Mesodermal cell (in vitro differentiated cells): Measurements from ENCODE around the gene FCRL3. TPM values are rescaled to one million over a fixed set of nuclear protein-coding genes. Genes with fewer than 3 reads are reported as not detected.
"Not testable (repeated sequence)": the region's sequence is repeated elsewhere in the genome, so short reads cannot be mapped to it uniquely, and the experiment has no call there.

Experiments used
- H3K27ac ChIP-seq: 2 replicates; pipeline ENCODE4 v1.7.0; 2013; ENCODE audit warnings: mild to moderate bottlenecking, low read depth, low read length, moderate library complexity; ENCODE audit not compliant: severe bottlenecking
- H3K36me3 ChIP-seq: 2 replicates; pipeline ENCODE4 v1.7.1; 2013; ENCODE audit warnings: mild to moderate bottlenecking, low read length, moderate library complexity; ENCODE audit not compliant: control insufficient read depth, insufficient read depth
- H3K4me1 ChIP-seq: one replicate; pipeline ENCODE4 v1.7.1; 2013; ENCODE audit warnings: mild to moderate bottlenecking, low read length; ENCODE audit not compliant: insufficient read depth, control insufficient read depth, poor library complexity, severe bottlenecking
- H3K4me3 ChIP-seq: 2 replicates; pipeline ENCODE4 v1.7.0; 2013; ENCODE audit warnings: low read length, control low read depth, mild to moderate bottlenecking; ENCODE audit not compliant: insufficient read depth, poor library complexity, severe bottlenecking; ENCODE audit errors: extremely low read depth
- H3K9me3 ChIP-seq: 2 replicates; pipeline ENCODE4 v1.7.1; 2013; ENCODE audit warnings: mild to moderate bottlenecking, low read length, moderate library complexity; ENCODE audit not compliant: control insufficient read depth
- WGBS, 2 experiments: methylation state at CpG; one replicate each; pipeline ENCODE4 v1.1.5; 2013; ENCODE audit warnings: missing lambda C conversion rate in 2 of 2; ENCODE audit not compliant: insufficient coverage in 2 of 2; 5-methylcytosine and 5-hydroxymethylcytosine counted together
- polyA plus RNA-seq, 2 experiments: library from polyadenylated mRNA; stranded (reverse); fragments of 50-300 nt; gene quantifications; one replicate each; pipeline ENCODE4 v1.2.3, GENCODE V29; 2013

Gene FCRL3
- polyA plus RNA-seq (2013, experiment 1 of 2), result not detected
- polyA plus RNA-seq (2013, experiment 2 of 2), result not detected

GRCh38 chr1:157700732-157701131, at the start of gene FCRL3:
TSS of gene FCRL3 (minus strand) at chr1:157700769. CDS start at chr1:157700489, 280 bp downstream.
- no peak within 1 kb of the TSS for H3K27ac ChIP-seq
- no peaks in the 10 kb centered on the region for H3K9me3 ChIP-seq
- 96 to 100% methylated on average over 3 to 4 of the region's 4 CpGs for WGBS, 2 experiments
- no peaks in the 10 kb centered on the region for H3K36me3 ChIP-seq
- no peaks in the 10 kb centered on the region for H3K4me1 ChIP-seq
- no peak within 1 kb of the TSS for H3K4me3 ChIP-seq

GRCh38 chr1:157748262-157748817, 47.8 kb upstream of the FCRL3 start:
- H3K36me3 ChIP-seq, result no peaks in the 10 kb centered on the region
- H3K4me3 ChIP-seq, result no peak overlapping the region
- H3K27ac ChIP-seq, result no peak overlapping the region
- H3K9me3 ChIP-seq, result no peaks in the 10 kb centered on the region
- WGBS, 2 experiments, result 82 to 96% methylated on average over 2 to 3 of the region's 3 CpGs
- H3K4me1 ChIP-seq, result no peaks in the 10 kb centered on the region

- Histone ChIP-seq H3K4me1 (peaks cover 4% of the 10 kb centered on the region), H3K27ac (no peak overlapping the region), H3K9me3 (no peaks in the 10 kb centered on the region), H3K36me3 (no peaks in the 10 kb centered on the region), H3K4me3 (no peak overlapping the region)
- WGBS, 2 experiments, result 66 to 69% methylated on average over 5 of the region's 5 CpGs
Observed at GRCh38 chr1:157739229-157739901, 38.8 kb upstream of the FCRL3 start.

GRCh38 chr1:157735991-157736390, 35.4 kb upstream of the FCRL3 start:
- H3K9me3 ChIP-seq, H3K27ac ChIP-seq, H3K4me3 ChIP-seq, H3K36me3 ChIP-seq, H3K4me1 ChIP-seq: not testable (repeated sequence)
- 85 to 93% methylated on average over 1 to 5 of the region's 5 CpGs for WGBS, 2 experiments

GRCh38 chr1:157734321-157734720, 33.8 kb upstream of the FCRL3 start:
- no CpG with 5 or more reads among the region's 1 CpG for WGBS, 2 experiments
- Histone ChIP-seq H3K4me3 (no peak overlapping the region), H3K9me3 (no peaks in the 10 kb centered on the region), H3K4me1 (peaks cover 3% of the 10 kb centered on the region), H3K27ac (no peak overlapping the region), H3K36me3 (no peaks in the 10 kb centered on the region)

GRCh38 chr1:157732755-157733154, 32.2 kb upstream of the FCRL3 start:
- Histone ChIP-seq H3K27ac (no peak overlapping the region), H3K36me3 (no peaks in the 10 kb centered on the region), H3K4me3 (no peak overlapping the region), H3K4me1 (no peaks in the 10 kb centered on the region), H3K9me3 (no peaks in the 10 kb centered on the region)
- WGBS, 2 experiments, result 74 to 100% methylated on average over 2 of the region's 3 CpGs

- Histone ChIP-seq H3K36me3 (no peaks in the 10 kb centered on the region), H3K4me3 (no peak overlapping the region), H3K27ac (no peak overlapping the region), H3K9me3 (peaks cover 17% of the 10 kb centered on the region), H3K4me1 (no peaks in the 10 kb centered on the region)
- no CpG with 5 or more reads among the region's 2 CpGs for WGBS, 2 experiments
Observed at GRCh38 chr1:157725221-157725577, 24.6 kb upstream of the FCRL3 start.

GRCh38 chr1:157724537-157725220, 24.1 kb upstream of the FCRL3 start:
- H3K27ac ChIP-seq, result no peak overlapping the region
- peaks cover 17% of the 10 kb centered on the region for H3K9me3 ChIP-seq
- no peak overlapping the region for H3K4me3 ChIP-seq
- 83 to 86% methylated on average over 1 of the region's 2 CpGs for WGBS, 2 experiments
- no peaks in the 10 kb centered on the region for H3K36me3 ChIP-seq
- no peaks in the 10 kb centered on the region for H3K4me1 ChIP-seq

- H3K27ac ChIP-seq, result no peak overlapping the region
- H3K36me3 ChIP-seq, result no peaks in the 10 kb centered on the region
- H3K9me3 ChIP-seq, result peaks cover 17% of the 10 kb centered on the region
- H3K4me3 ChIP-seq, result no peak overlapping the region
- no peaks in the 10 kb centered on the region for H3K4me1 ChIP-seq
- WGBS, 2 experiments, result 80 to 89% methylated on average over 2 of the region's 2 CpGs
Observed at GRCh38 chr1:157723157-157723556, 22.6 kb upstream of the FCRL3 start.

- H3K9me3 ChIP-seq, result peaks cover 17% of the 10 kb centered on the region
- no peak overlapping the region for H3K4me3 ChIP-seq
- 90% methylated on average over 1 of the region's 1 CpG; no CpG with 5 or more reads in 1 of the 2 experiments for WGBS, 2 experiments
- no peaks in the 10 kb centered on the region for H3K36me3 ChIP-seq
- no peaks in the 10 kb centered on the region for H3K4me1 ChIP-seq
- H3K27ac ChIP-seq, result no peak overlapping the region
Observed at GRCh38 chr1:157721985-157722384, 21.4 kb upstream of the FCRL3 start.

- Histone ChIP-seq H3K4me3 (no peak overlapping the region), H3K4me1 (no peaks in the 10 kb centered on the region), H3K36me3 (no peaks in the 10 kb centered on the region), H3K9me3 (peaks cover 1% of the 10 kb centered on the region), H3K27ac (no peak overlapping the region)
- 81 to 94% methylated on average over 4 to 5 of the region's 5 CpGs for WGBS, 2 experiments
Observed at GRCh38 chr1:157715736-157716135, 15.2 kb upstream of the FCRL3 start.
